Left colon (tissue), 2 donors: ENCODE measurements around the gene NXT2. TPM values are rescaled to one million over a fixed set of nuclear protein-coding genes. Genes with fewer than 3 reads are reported as not detected.

Experiments used
- total RNA-seq, 2 donors: library from RNA; stranded (reverse); fragmentation: NEBNext Ultra II Directional; extraction: Animal tissue kit (Norgen Biotek cat#: 25700); gene quantifications; one replicate each; pipeline ENCODE4 v1.2.1, GENCODE V29; 2021
- donor health status: DM: no; HTN: no; CAD: no.
- donor health status: DM: yes; HTN: yes; CAD: no.

Gene NXT2
- total RNA-seq, 2 donors from 2014 or later: 8.7 to 10.2 TPM

Other genes with a start within 250 kb of the NXT2 start
- not detected for gene GUCY2F, start 54.8 kb upstream of the NXT2 start, total RNA-seq
- gene KCNE5, start 88.3 kb downstream of the NXT2 start, total RNA-seq: not detected
- 10 to 100 TPM; 11.7 to 17.5 TPM for gene ACSL4, start 196.4 kb downstream of the NXT2 start, total RNA-seq